HG03378 (cell line): Measurements from ENCODE around the gene LTBP1.

Source experiments
- ATAC-seq: cut with Tn5 transposase; IDR thresholded peaks from one replicate; pipeline ENCODE4 v1.9.1; 2021; ENCODE audit warnings: mild to moderate bottlenecking, moderate library complexity; ENCODE audit not compliant: unreplicated experiment

The LTBP1 gene

DNA sequence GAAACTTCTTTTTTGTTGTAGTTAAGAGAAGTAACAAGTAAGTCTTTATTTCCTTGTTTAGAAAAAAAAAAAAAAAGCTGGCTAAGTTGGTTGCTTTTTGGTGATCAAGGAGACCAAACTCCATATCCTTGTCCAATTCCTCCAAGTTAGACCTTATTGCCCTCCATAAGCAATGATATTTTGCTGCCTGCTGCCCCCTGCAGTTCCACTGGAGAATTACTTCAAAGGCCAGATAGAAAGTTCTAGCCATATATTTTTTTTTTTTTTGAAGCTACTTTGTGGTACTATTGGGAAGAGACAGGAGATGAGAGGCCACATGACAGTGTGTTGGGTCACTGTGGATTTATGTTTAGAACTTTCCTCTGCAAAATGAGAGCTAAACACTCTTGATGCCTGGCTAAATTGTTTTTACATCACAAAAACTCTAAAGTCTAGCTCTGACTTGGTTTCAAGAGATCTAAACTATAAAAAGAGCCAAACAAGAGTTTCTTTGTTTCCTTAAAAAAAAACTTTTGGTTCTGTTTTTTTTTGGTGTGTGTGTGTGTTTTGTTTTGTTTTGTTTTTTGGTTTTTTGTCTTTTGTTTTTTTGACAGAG is 449.0 kb downstream of the LTBP1 start:
- peak; percentile 47 for ATAC-seq

GRCh38 chr2:33404321-33404720 is 457.6 kb downstream of the LTBP1 start:
- ATAC-seq, result no peak

DNA sequence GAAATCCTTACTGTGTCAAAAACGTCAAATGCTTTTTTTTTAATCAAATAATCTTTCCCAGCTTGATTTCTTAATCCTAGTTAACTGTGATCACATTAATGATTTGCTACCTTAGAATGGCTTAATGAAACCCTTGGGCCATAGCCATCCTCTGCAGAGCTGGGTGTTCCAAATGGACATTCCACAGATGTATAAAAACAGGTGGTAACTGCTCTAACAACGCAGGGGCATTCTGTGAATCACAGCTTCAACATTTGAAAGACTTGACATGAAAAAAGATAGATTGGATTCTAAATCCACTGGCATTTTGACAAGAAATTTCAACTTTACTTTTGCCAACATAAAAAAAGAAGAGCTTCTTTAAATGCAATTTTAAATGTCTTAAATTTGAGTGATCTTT is 459.9 kb downstream of the LTBP1 start:
- ATAC-seq, result no peak

DNA sequence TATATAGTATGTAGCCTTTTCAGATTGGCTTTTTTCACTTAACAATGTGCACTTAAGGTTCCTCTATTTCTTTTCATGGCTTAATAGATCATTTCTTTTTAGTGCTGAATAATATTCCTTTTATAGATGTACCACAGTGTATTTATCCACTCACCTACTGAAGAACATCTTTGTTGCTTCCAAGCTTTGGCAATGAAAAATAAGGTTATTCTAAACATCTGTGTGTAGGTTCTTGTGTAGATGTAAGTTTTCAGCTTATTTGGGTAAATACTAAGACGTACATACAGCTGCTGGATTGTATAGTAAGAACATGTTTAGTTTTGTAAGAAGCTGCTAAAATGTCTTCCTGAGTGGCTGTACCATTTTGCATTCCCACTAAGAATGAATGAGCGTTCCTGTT is 461.4 kb downstream of the LTBP1 start:
- ATAC-seq, result no peak

- no peak for ATAC-seq
These were observed 462.7 kb downstream of the LTBP1 start for GRCh38 chr2:33409417-33409955.

DNA sequence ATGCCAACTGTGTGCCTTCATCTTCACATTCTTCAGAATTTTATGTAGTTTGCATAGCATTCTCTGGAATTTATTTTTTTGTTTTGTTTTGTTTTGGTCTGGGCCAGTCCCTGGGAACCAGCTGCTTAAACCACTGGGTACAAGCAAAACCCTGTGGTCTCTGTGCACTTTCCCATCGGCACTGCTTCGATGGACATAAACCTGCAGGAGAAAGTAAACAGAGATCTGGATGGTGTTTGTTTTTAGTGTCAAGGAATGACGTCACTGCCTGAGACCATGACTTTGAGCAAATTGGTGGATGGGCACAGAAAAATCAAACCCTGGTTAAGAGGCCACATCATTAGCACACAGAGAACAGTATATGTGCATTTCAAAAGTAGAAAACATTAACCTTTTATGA is 465.0 kb downstream of the LTBP1 start:
- ATAC-seq, result no peak

- ATAC-seq, result no peak
These were observed 466.2 kb downstream of the LTBP1 start for GRCh38 chr2:33412920-33413319.

GRCh38 chr2:33419581-33420200 is 472.9 kb downstream of the LTBP1 start:
- ATAC-seq, result no peak

GRCh38 chr2:33420726-33421125 is 474.0 kb downstream of the LTBP1 start:
- ATAC-seq, result no peak

DNA sequence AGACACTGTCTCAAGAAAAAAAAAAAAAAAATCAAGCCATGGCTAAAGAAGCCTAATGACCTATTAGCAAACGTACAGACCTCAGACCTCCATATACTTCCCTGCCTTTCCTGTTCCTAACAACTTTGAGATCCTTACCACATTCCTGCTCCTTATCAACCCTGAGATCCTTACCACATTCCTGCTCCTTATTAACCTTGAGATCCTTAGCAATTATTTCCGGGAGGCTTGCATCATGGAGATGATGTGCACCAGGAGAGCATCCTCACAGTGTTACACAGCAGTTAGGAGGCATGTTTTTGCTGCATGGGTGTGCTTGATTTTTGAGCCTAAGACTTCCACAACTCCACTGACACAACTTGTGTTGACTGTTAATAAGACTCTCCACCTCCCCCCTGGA is 475.1 kb downstream of the LTBP1 start:
- ATAC-seq, result no peak

DNA sequence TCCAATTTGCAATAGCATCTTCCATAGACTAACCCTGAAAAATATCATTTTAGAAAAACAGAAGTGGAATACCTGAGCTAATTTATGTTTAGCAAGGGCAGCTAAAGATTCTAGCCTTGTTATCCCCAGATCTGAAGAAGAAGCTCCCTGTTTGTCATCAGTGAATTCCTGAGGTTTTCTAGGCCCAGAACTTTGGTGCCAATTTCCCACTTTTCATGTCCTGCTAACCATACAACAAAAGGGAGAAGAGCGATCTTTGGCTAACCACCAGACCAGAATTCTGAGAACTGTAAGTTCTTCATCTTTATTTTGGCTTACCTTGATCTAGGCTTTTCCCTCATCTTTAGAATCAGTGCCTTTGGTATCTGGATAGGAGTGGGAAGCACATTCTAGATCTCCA is 478.4 kb downstream of the LTBP1 start:
- ATAC-seq, result no peak

DNA sequence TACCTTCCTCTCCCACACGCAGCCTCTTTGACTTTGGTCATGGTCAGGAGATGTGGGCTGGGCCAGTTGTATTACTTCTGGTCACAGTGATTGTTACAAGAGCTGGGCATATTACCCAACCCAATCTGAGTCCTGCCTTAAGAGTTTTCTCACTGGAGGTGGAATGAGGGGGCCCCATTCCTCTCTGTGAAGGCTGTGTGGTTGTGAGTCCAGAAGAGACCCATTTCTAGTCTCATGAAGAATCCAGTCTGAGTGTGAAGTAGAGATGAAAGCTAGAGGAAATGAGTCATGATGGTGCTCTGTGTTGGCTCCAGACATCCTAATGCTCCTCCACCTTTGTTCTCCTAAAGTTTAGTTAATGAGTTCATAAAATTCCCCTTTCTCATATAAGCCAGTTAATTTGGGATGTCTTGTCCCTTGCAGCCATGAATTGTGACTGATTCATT is 478.9 kb downstream of the LTBP1 start:
- no peak for ATAC-seq

DNA sequence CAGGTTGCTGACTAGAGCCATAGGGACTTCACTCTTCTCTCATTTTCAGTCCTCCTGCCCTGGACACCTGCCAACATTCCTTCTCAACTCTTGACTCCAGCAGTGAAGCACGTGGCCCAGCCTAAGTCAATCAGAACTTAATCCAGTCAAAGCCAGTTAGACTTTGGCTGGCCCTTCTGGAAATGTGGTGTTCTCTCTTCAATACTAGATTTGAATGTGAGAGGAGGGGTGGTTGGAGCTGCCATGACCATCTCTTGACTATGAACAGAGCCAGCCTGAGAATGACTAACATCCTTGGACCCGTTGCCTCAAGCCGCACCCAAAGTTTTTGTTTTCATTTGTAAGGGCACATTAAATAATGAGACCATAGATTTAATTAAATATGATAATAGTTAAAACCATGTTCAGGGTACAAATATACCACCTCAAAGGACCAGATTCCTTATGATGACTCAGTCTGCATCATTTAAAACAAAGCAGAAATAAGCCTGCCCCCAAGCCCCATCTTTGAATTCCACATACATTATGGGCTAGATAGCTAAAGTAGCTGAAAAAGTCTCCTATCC is 480.0 kb downstream of the LTBP1 start:
- ATAC-seq, result no peak

GRCh38 chr2:33430077-33430476 is 483.3 kb downstream of the LTBP1 start:
- ATAC-seq, result no peak

- no peak for ATAC-seq
These were observed 484.1 kb downstream of the LTBP1 start for GRCh38 chr2:33430856-33431255.

DNA sequence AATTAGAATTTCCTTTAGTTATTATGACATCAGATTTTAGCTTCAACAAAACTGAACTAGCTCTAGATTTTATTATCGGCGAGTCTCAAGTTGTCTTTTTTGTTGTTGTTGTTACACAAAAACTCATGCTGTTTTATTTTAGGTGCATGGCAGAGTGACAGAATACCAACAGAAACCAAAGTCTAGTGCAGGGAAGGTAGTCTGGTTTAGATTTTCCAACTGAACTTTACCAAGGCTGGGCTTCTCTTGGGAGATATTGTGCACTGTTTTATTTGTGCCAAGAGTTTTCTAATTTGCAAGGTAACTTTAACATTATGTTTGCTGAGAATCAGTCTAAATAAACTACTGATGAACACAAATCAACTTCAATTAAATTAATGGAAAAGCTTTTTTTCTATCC is 486.1 kb downstream of the LTBP1 start:
- no peak for ATAC-seq

DNA sequence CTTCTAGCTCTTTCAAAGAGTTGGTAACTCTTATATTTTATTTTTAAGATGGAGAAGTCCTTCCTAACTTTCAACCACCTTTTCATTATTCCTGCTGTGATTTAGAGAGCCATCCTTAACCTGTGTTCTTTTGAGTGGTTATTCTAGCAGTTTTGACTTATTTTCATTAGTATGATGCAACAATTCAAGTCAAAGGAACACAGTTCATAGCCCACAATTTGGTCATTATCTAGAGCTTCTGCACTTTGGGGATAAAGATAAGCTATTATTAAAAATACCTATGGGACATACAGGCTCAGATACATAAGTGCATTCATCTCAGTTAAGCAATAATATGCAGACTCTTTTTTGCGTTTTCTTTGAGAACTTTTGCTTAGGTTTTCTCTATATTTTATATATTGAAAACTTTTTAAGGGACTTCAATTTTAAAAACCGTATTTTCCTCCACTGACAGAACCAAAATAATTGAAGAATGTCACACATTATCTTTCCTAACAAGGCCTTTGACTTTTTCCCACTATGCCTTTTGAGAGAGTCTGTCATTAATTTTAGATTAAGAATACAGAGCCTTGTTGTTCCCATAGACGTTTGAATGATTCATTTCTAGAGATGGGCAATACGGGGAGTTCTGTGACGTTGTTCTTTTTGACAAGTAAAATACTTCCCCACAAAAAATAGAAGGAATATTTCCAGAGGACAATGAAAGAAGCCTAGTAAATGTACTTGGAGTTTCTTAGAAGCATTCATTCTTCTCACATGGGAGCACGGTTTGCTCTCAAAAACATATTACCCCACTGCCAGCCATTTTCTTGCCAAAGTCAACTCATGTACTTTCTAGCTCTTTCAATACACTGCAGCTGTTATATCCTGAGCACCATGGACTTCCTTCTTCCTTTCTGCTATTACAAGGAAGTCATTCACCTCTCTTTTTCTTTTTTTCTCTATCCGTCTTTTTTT is 486.8 kb downstream of the LTBP1 start:
- no peak for ATAC-seq

GRCh38 chr2:33435518-33435917 is 488.8 kb downstream of the LTBP1 start:
- no peak for ATAC-seq

GRCh38 chr2:33436083-33436482 is 489.3 kb downstream of the LTBP1 start:
- no peak for ATAC-seq

- ATAC-seq, result no peak
These were observed 490.5 kb downstream of the LTBP1 start for GRCh38 chr2:33437297-33437696.

DNA sequence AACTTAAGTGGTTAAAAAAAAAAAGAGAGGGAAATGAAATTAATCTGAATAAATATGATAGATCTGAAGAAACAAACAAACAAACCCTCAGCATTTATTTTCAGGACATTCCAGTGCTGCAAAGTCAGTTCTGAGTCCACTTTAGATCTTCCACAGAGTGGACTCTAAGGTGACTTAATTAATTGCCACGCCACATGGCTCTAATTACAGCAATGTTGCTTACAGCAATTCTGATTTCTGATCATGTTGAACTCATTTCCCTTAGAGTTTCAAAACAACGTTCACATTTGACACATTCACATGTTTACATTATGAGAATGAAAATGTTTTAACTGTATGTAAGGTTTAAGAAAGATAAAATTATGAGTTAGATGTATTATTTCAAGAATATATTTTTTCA is 491.1 kb downstream of the LTBP1 start:
- ATAC-seq, result no peak
